HCT116 (cell line): Measurements from ENCODE around the gene SSX7. TPM values are rescaled to one million over a fixed set of nuclear protein-coding genes. Genes with fewer than 3 reads are reported as not detected.
"Not testable (repeated sequence)": the region's sequence is repeated elsewhere in the genome, so short reads cannot be mapped to it uniquely, and the experiment has no call there.

ENCODE experiments used
- ATAC-seq: fragments of 200-7000 bp; cut with Tn5 transposase; 2 replicates; pipeline ENCODE4 v1.9.1; 2020; ENCODE audit warnings: mild to moderate bottlenecking, moderate library complexity
- BruUV-seq: library from RNA; stranded (reverse); fragments of 400-500 nt; replicated peaks from 2 replicates; lab custom pipeline; 2021; lab: Mats Ljungman, UMichigan
- CTCF ChIA-PET: fragments of 300-600 bp; sonication (Branson Sonifier 250); formaldehyde crosslinking; loops from one replicate; lab custom pipeline; 2021; ENCODE audit warnings: antibody characterized with exemption; lab: Charles Lee
- POLR2A ChIA-PET: fragments of 300-600, 350-600 bp; sonication (Branson Sonifier 250); formaldehyde crosslinking; loops from one replicate; lab custom pipeline; 2021; ENCODE audit warnings: antibody characterized with exemption; lab: Charles Lee
- RAD21 ChIA-PET, 2 experiments: fragments of 300-600 bp; sonication (Branson Sonifier 250); formaldehyde crosslinking; loops; one replicate each; lab custom pipeline; 2023; ENCODE audit warnings: low total read pairs in 2 of 2; ENCODE audit not compliant: uncharacterized antibody in 2 of 2, unreplicated experiment in 2 of 2, low non-redundant PET in 1 of 2; lab: Charles Lee
- DNase-seq: peaks from one replicate; pipeline ENCODE4 v3.0.0-alpha.2; 2010; ENCODE audit warnings: low read depth, low spot score
- H2AFZ ChIP-seq: fragments of 200-600 bp; shearing (Covaris generic), sonication (generic); 2 replicates; pipeline ENCODE4 v1.6.1; 2017; ENCODE audit warnings: low read depth, mixed run types, mixed read lengths, antibody characterized with exemption, low read length; ENCODE audit not compliant: poor library complexity, severe bottlenecking
- H3K27ac ChIP-seq: 2 replicates; pipeline ENCODE4 v1.5.1; 2012; ENCODE audit warnings: low read depth, low read length
- H3K27me3 ChIP-seq: fragments of 200-600 bp; sonication (generic); 2 replicates; pipeline ENCODE4 v1.6.1; 2016; ENCODE audit warnings: mixed run types, low read length, mixed read lengths; ENCODE audit not compliant: insufficient read depth
- H3K36me3 ChIP-seq, 2 experiments: fragments of 200-500 bp in 1 of 2; fragments of 200-600 bp in 1 of 2; sonication (Bioruptor generic) in 1 of 2; sonication (generic) in 1 of 2; 2 replicates each; pipeline versions ENCODE4 v1.5.1 to v1.6.1; 2014 to 2016; ENCODE audit warnings: low read length in 2 of 2, inconsistent platforms in 1 of 2, mixed read lengths in 1 of 2, mixed run types in 1 of 2; ENCODE audit not compliant: insufficient read depth in 2 of 2, control insufficient read depth in 1 of 2
- H3K4me1 ChIP-seq, 2 experiments: fragments of 200-600 bp in 1 of 2; sonication (generic) in 1 of 2; 2 replicates each; pipeline versions ENCODE4 v1.5.1 to v1.6.1; 2012 to 2017; ENCODE audit warnings: low read length in 2 of 2, inconsistent platforms in 1 of 2, mild to moderate bottlenecking in 1 of 2, mixed read lengths in 1 of 2, mixed run types in 1 of 2, moderate library complexity in 1 of 2; ENCODE audit not compliant: insufficient read depth in 2 of 2, control insufficient read depth in 1 of 2
- H3K4me2 ChIP-seq: fragments of 200-600 bp; sonication (generic); 2 replicates; pipeline ENCODE4 v1.6.1; 2017; ENCODE audit warnings: mixed run types, low read length, mixed read lengths
- H3K4me3 ChIP-seq, 2 experiments: fragments of 200-600 bp in 1 of 2; sonication (generic) in 1 of 2; replicated peaks in 1 of 2; 2 replicates each; pipeline ENCODE4 v1.5.1; 2011 to 2016; ENCODE audit warnings: low read length in 2 of 2, control low read depth in 1 of 2, low read depth in 1 of 2, mild to moderate bottlenecking in 1 of 2, mixed read lengths in 1 of 2, mixed run types in 1 of 2
- H3K79me2 ChIP-seq: fragments of 200-600 bp; sonication (generic); 2 replicates; pipeline ENCODE4 v1.6.1; 2017; ENCODE audit warnings: mild to moderate bottlenecking, mixed run types, low read length, moderate library complexity, mixed read lengths; ENCODE audit not compliant: insufficient read depth
- H3K9ac ChIP-seq: fragments of 200-600 bp; sonication (generic); 2 replicates; pipeline ENCODE4 v1.6.1; 2016; ENCODE audit warnings: low read length, mixed read lengths
- H3K9me2 ChIP-seq: fragments of 200-600 bp; sonication (generic), shearing (Covaris generic); 2 replicates; pipeline ENCODE4 v1.6.1; 2017; ENCODE audit warnings: mixed run types, mild to moderate bottlenecking, moderate library complexity; ENCODE audit not compliant: insufficient read depth
- H3K9me3 ChIP-seq, 2 experiments: fragments of 200-500 bp in 1 of 2; fragments of 200-600 bp in 1 of 2; sonication (Bioruptor generic) in 1 of 2; sonication (generic) in 1 of 2; 2 replicates each; pipeline ENCODE4 v1.6.1; 2014 to 2017; ENCODE audit warnings: low read length in 2 of 2, mixed read lengths in 2 of 2, inconsistent platforms in 1 of 2, low read depth in 1 of 2, mild to moderate bottlenecking in 1 of 2, mixed run types in 1 of 2, moderate library complexity in 1 of 2; ENCODE audit not compliant: control insufficient read depth in 1 of 2, insufficient read depth in 1 of 2
- H4K20me1 ChIP-seq: fragments of 200-600 bp; sonication (generic), shearing (Covaris generic); 2 replicates; pipeline ENCODE4 v1.6.1; 2017; ENCODE audit warnings: mixed run types, mild to moderate bottlenecking, moderate library complexity; ENCODE audit not compliant: insufficient read depth
- CEBPB ChIP-seq: IDR thresholded peaks from 2 replicates; pipeline ENCODE4 v1.6.1; 2012; ENCODE audit warnings: low read depth
- ELF1 ChIP-seq: IDR thresholded peaks from 2 replicates; pipeline ENCODE4 v1.6.1; 2012; ENCODE audit warnings: low read depth, borderline replicate concordance
- EZH2 ChIP-seq: fragments of 200-600 bp; sonication (generic); IDR thresholded peaks from 2 replicates; pipeline ENCODE4 v1.6.1; 2017; ENCODE audit warnings: antibody characterized with exemption, mixed run types
- POLR2A ChIP-seq: IDR thresholded peaks from 2 replicates; pipeline ENCODE4 v1.7.0; 2011; ENCODE audit warnings: borderline replicate concordance; ENCODE audit not compliant: insufficient read depth, insufficient read length; ENCODE audit errors: extremely low read depth
- POLR2AphosphoS5 ChIP-seq: IDR thresholded peaks from 2 replicates; pipeline ENCODE4 v1.6.1; 2011; ENCODE audit warnings: mild to moderate bottlenecking, low read depth, low read length, moderate library complexity
- SP1 ChIP-seq: IDR thresholded peaks from 2 replicates; pipeline ENCODE4 v1.6.1; 2012; ENCODE audit warnings: low read depth
- SRF ChIP-seq: IDR thresholded peaks from 2 replicates; pipeline ENCODE4 v1.6.1; 2012; ENCODE audit warnings: low read depth
- YY1 ChIP-seq: IDR thresholded peaks from 2 replicates; pipeline ENCODE4 v1.6.1; 2011; ENCODE audit warnings: low read length, low read depth, moderate library complexity, mild to moderate bottlenecking; ENCODE audit not compliant: insufficient replicate concordance; ENCODE audit errors: extremely low read depth
- intact Hi-C: fragments of 100-400 bp; cut with micrococcal nuclease; formaldehyde crosslinking; loops from 2 replicates; pipeline ENCODE4 v1.10.0; 2022
- total RNA-seq: library from RNA; stranded (reverse); gene quantifications from one replicate; pipeline ENCODE4 v1.2.1, GENCODE V29; 2021; ENCODE audit not compliant: unreplicated experiment
- TF ChIP-seq, protein P1 (sequence below): IDR thresholded peaks from 2 replicates; pipeline ENCODE4 v1.6.1; 2011; ENCODE audit warnings: mild to moderate bottlenecking, low read length, moderate library complexity; ENCODE audit not compliant: insufficient replicate concordance; ENCODE audit errors: extremely low read depth
- TF ChIP-seq, protein P2 (sequence below): IDR thresholded peaks from 2 replicates; pipeline ENCODE4 v1.6.1; 2012
- TF ChIP-seq, protein P3 (sequence below): IDR thresholded peaks from 2 replicates; pipeline ENCODE4 v1.6.1; 2012

SSX7 gene
- total RNA-seq, 1 experiment from 2014 or later = not detected

DNA sequence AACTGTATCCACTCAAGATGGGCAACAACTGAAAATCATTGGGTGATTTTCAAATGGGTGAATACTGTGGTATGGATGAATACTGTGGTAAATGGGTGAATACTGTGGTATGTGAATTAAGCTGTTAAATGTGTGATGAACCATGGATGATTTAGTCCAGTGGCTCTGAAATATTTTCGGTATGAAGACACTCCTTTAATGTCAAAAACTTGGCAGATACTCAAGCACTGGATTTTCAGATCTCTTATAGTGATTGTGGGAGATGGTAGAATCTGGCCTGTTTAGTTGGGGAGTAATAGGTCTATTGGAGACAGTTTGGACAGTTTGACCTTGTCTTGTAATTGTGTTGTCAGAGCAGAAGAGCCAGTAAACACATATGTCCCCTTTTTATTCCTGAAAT lies 45.7 kb downstream of the SSX7 start:
- H3K9me2 ChIP-seq = no peaks in the 10 kb centered on the region
- no TSS peak for BruUV-seq

DNA sequence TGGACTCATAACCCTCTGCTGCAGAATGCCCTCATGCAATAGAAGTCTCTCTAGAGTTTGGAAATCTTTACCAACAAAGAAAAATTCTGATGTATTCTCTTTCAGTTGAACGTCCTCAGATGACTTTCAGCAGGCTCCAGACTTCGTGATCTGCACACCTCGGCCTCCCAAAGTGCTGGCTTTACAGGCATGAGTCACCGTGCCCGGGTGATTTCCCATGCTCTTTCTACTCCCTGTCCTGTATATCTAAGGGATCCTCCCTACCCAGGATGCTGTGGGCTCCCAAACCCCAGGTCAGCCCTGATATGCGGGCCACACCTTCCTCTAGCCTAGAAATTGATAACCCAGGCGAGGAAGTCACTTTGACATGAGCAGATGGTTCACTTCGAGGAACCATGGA lies 51.5 kb downstream of the SSX7 start:
- intact Hi-C loops, H3K9me2 ChIP-seq, H3K27me3 ChIP-seq, H3K4me1 ChIP-seq, H3K9ac ChIP-seq, H2AFZ ChIP-seq, BruUV-seq, H3K4me2 ChIP-seq, H3K27ac ChIP-seq, RAD21 ChIA-PET, H3K4me3 ChIP-seq, H4K20me1 ChIP-seq, H3K79me2 ChIP-seq, POLR2A ChIA-PET, H3K9me3 ChIP-seq, H3K36me3 ChIP-seq, CTCF ChIA-PET, ATAC-seq, DNase-seq: not testable (repeated sequence)

More for the DNA sequence above, 45.7 kb downstream of the SSX7 start:
- Histone ChIP-seq H2AFZ (no peak overlapping the region), H3K4me2 (no peak overlapping the region), H3K27me3 (no peaks in the 10 kb centered on the region), H3K9ac (no peak overlapping the region), H4K20me1 (no peaks in the 10 kb centered on the region), H3K4me3 (no peak overlapping the region), H3K36me3 (no peaks in the 10 kb centered on the region), H3K4me1 (no peaks in the 10 kb centered on the region), H3K9me3 (no peaks in the 10 kb centered on the region)
- ChIA-PET CTCF (no interaction called here), RAD21 (no interaction called here)
- TF ChIP-seq POLR2A (no peak), SRF (no peak)
- TF ChIP-seq, all 23 proteins: peak for 0
- H3K27ac ChIP-seq = no peak overlapping the region
- H3K79me2 ChIP-seq = no peaks in the 10 kb centered on the region
- ATAC-seq (no peak), DNase-seq (no peak)
- POLR2A ChIA-PET = no interaction called here
- intact Hi-C loops = no loop called here

DNA sequence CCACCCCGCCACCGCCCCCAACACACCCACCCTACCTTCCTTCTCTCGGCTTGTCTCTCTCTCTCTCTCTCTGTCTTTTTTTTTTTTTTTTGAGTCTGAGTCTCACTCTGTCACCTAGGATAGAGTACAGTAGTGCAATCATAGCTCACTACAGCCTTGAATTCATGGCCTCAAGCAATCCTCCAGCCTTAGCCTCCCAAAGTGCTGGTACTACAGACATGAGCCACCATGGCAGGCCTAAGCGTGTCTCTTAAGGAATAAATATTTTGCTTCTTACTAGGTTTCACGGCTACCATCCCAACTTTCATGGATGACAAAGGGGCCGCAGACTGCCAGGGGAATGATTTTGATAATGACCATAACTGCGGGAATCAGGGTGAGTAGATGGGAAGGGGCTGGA lies 55.8 kb downstream of the SSX7 start:
- Histone ChIP-seq H3K27me3 (no peaks in the 10 kb centered on the region), H3K4me1 (no peaks in the 10 kb centered on the region), H3K9me3 (no peaks in the 10 kb centered on the region), H3K9ac (no peak overlapping the region), H4K20me1 (no peaks in the 10 kb centered on the region), H3K9me2 (no peaks in the 10 kb centered on the region), H3K4me3 (no peak overlapping the region), H3K79me2 (no peaks in the 10 kb centered on the region), H3K27ac (no peak overlapping the region), H3K4me2 (no peak overlapping the region), H2AFZ (no peak overlapping the region), H3K36me3 (no peaks in the 10 kb centered on the region)
- no peak for ATAC-seq
- no TSS peak for BruUV-seq
- no peak for DNase-seq
- ChIA-PET CTCF (no interaction called here), RAD21 (no interaction called here), POLR2A (no interaction called here)
- intact Hi-C loops = no loop called here
- TF ChIP-seq ELF1 = no peak
- no peak for TF ChIP-seq EZH2
- TF ChIP-seq CEBPB = no peak
- TF ChIP-seq SP1 = no peak
- TF ChIP-seq, protein P1, sequence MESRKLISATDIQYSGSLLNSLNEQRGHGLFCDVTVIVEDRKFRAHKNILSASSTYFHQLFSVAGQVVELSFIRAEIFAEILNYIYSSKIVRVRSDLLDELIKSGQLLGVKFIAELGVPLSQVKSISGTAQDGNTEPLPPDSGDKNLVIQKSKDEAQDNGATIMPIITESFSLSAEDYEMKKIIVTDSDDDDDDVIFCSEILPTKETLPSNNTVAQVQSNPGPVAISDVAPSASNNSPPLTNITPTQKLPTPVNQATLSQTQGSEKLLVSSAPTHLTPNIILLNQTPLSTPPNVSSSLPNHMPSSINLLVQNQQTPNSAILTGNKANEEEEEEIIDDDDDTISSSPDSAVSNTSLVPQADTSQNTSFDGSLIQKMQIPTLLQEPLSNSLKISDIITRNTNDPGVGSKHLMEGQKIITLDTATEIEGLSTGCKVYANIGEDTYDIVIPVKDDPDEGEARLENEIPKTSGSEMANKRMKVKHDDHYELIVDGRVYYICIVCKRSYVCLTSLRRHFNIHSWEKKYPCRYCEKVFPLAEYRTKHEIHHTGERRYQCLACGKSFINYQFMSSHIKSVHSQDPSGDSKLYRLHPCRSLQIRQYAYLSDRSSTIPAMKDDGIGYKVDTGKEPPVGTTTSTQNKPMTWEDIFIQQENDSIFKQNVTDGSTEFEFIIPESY = no peak
- TF ChIP-seq, protein P2, sequence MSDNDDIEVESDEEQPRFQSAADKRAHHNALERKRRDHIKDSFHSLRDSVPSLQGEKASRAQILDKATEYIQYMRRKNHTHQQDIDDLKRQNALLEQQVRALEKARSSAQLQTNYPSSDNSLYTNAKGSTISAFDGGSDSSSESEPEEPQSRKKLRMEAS = no peak
- no peak for TF ChIP-seq POLR2AphosphoS5
- TF ChIP-seq YY1 = no peak
- TF ChIP-seq, protein P3, sequence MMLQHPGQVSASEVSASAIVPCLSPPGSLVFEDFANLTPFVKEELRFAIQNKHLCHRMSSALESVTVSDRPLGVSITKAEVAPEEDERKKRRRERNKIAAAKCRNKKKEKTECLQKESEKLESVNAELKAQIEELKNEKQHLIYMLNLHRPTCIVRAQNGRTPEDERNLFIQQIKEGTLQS = no peak
